Right lobe of liver (tissue), 6 donors: ENCODE measurements around the gene PHLDA1. TPM values are rescaled to one million over a fixed set of nuclear protein-coding genes. Genes with fewer than 3 reads are reported as not detected.

Source experiments
- ATAC-seq, 4 donors: fragments of 200-7000 bp; cut with Tn5 transposase; one replicate each; pipeline ENCODE4 v1.9.1; 2020; ENCODE audit warnings: mild to moderate bottlenecking in 4 of 4, moderate library complexity in 4 of 4
- DNase-seq, 3 donors: peaks; one replicate each; pipeline ENCODE4 v3.0.0-alpha.2; 2020
- H3K27ac ChIP-seq, 3 donors: fragments of 200-600 bp; one replicate each; pipeline ENCODE4 v1.8.0; 2022
- H3K27me3 ChIP-seq, 2 donors: fragments of 200-600 bp; one replicate each; pipeline ENCODE4 v1.8.0; 2022
- H3K36me3 ChIP-seq, 4 donors: fragments of 200-600 bp; sonication (generic) in 1 of 4; one replicate each; pipeline versions ENCODE4 v1.5.1 to v1.8.0; 2017 to 2022; ENCODE audit warnings: control low read depth in 1 of 4
- H3K4me1 ChIP-seq, 4 donors: fragments of 200-600 bp; sonication (generic) in 1 of 4; one replicate each; pipeline versions ENCODE4 v1.5.1 to v1.8.0; 2017 to 2022; ENCODE audit warnings: control low read depth in 1 of 4
- H3K4me3 ChIP-seq, 3 donors: fragments of 200-600 bp; one replicate each; pipeline ENCODE4 v1.8.0; 2022
- H3K9me3 ChIP-seq, 4 donors: fragments of 200-600 bp; sonication (generic) in 1 of 4; one replicate each; pipeline versions ENCODE4 v1.5.1 to v1.8.0; 2017 to 2022; ENCODE audit warnings: control low read depth in 1 of 4
- POLR2A ChIP-seq: fragments of 450-650 bp; IDR thresholded peaks from one replicate; pipeline ENCODE4 v1.6.1; 2017; ENCODE audit warnings: antibody characterized with exemption, mild to moderate bottlenecking
- WGBS: methylation state at CpG from one replicate; pipeline ENCODE4 v1.1.6; 2018; ENCODE audit warnings: low coverage, low lambda C conversion rate; ENCODE audit not compliant: insufficient coverage; ENCODE audit errors: missing lambda C conversion rate; 5-methylcytosine and 5-hydroxymethylcytosine counted together
- intact Hi-C, 2 donors: fragments of 100-400 bp; cut with DNase I; formaldehyde crosslinking; loops; one replicate each; pipeline versions ENCODE4 v1.11.2 to v1.14.1; 2022
- total RNA-seq, 6 experiments: library from RNA; depleted of rRNA in 2 of 6; stranded (reverse); fragments of >200 nt in 2 of 6; fragmentation: NEBNext Ultra II Directional in 3 of 6; extraction: Animal tissue kit (Norgen Biotek cat#: 25700) in 3 of 6; gene quantifications; one replicate each; pipeline versions ENCODE4 v1.1.0 to v1.2.4, GENCODE V29; 2016 to 2023
- TF ChIP-seq, protein P1 (sequence below), 4 donors: fragments of 200-600 bp in 3 of 4; fragments of 450-650 bp in 1 of 4; IDR thresholded peaks; one replicate each; pipeline versions ENCODE4 v1.5.1 to v1.8.0; 2016 to 2022; ENCODE audit warnings: antibody characterized with exemption in 4 of 4, mild to moderate bottlenecking in 2 of 4
- donor health status: DM: no; HTN: yes; CAD: no.
- donor health status: DM: no; HTN: no; CAD: no.
- donor health status: DM: no; HTN: no; CAD: no.
- donor health status: DM: no; HTN: yes; CAD: no.
- donor health status: DM: no; HTN: yes; CAD: no.

The PHLDA1 gene
- total RNA-seq, 6 experiments from 2014 or later: 1.7 to 22.4 (median 14.3) TPM

DNA sequence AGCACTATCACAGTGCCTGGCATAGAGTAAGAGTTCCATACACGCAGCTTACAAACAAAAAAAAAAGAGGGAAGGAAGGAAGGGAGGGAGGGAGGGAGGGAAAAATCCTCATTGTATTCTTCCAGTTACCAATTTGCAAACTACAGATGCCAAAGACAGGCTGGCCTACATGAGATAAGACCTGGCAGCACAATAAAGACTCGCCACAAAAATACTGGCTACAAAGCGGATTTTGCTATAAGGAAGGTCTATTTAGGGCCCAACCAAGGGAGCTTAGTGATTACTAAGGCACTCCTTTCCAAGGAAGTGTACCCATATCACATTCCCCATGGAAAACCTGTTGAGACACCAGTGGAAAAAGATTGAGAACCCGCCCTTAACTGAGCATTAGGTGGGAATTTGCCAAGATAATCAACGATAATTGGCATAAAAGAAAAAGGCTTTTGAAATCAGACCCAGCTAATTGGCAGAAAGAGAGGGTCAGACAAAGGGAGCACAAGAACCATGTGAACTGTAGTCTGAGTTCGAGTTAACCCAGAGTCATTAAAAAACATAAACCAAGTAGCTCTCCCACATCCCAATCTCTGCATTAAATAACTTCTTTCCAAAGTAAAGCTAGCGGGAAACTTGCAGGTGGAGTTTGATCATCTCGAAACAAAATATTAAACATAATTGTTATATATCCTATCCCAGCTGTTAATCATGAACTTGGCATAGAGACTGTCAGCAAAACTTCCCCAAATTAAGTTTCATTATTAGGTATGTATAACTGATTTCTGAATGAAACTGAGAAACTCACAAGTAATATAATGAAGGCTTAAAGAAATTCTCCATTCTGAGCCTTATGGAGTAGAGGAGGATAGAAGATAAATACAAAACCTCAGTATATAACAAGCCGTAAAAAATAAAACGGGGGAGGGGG lies 50.1 kb downstream of the PHLDA1 start:
- TF ChIP-seq, protein P1, sequence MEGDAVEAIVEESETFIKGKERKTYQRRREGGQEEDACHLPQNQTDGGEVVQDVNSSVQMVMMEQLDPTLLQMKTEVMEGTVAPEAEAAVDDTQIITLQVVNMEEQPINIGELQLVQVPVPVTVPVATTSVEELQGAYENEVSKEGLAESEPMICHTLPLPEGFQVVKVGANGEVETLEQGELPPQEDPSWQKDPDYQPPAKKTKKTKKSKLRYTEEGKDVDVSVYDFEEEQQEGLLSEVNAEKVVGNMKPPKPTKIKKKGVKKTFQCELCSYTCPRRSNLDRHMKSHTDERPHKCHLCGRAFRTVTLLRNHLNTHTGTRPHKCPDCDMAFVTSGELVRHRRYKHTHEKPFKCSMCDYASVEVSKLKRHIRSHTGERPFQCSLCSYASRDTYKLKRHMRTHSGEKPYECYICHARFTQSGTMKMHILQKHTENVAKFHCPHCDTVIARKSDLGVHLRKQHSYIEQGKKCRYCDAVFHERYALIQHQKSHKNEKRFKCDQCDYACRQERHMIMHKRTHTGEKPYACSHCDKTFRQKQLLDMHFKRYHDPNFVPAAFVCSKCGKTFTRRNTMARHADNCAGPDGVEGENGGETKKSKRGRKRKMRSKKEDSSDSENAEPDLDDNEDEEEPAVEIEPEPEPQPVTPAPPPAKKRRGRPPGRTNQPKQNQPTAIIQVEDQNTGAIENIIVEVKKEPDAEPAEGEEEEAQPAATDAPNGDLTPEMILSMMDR (IDR thresholded peaks at IDR 0.05): no peak
- TF ChIP-seq POLR2A: no peak
- H3K27ac ChIP-seq: peak overlapping the region in 1 of 3 donors; percentile 5
- no peak for ATAC-seq
- no peaks in the 10 kb centered on the region for H3K36me3 ChIP-seq
- WGBS: 66% methylated on average over 10 of the region's 10 CpGs
- H3K4me3 ChIP-seq: no peak overlapping the region
- DNase-seq: no peak
- no peaks in the 10 kb centered on the region for H3K27me3 ChIP-seq
- H3K4me1 ChIP-seq: peaks cover 0 to 46% (median 14%) of the 10 kb centered on the region in 4 donors
- intact Hi-C loops: no loop called here
- H3K9me3 ChIP-seq: no peaks in the 10 kb centered on the region

DNA sequence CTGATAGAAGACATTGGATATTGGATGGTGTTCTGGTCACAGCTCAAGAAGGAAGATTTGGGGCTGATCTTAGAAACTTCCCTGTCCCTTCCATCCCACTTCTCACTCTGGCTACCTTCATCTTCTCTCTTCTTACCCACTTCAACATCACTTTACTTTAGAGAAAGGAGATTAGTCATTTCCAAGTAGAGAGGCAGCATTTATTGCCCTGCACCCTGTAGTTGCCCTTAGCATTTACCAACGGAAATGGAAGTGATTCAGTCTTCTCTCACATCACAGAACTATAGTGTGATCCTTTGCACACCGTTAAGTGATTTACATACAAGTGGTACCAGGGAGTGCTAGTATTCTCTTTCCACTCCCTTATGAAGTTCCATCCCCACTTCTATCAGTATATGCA lies 52.4 kb downstream of the PHLDA1 start:
- whole genome bisulfite sequencing: 52% methylated on average over 2 of the region's 2 CpGs
- ATAC-seq: no peak
- DNase-seq: no peak
- H3K4me3 ChIP-seq: no peak overlapping the region
- H3K4me1 ChIP-seq: peaks cover 0 to 43% (median 16%) of the 10 kb centered on the region in 4 donors
- TF ChIP-seq POLR2A: no peak
- TF ChIP-seq, protein P1 (IDR thresholded peaks at IDR 0.05): no peak
- no peaks in the 10 kb centered on the region for H3K9me3 ChIP-seq
- intact Hi-C loops: no loop called here
- no peaks in the 10 kb centered on the region for H3K36me3 ChIP-seq
- H3K27me3 ChIP-seq: no peaks in the 10 kb centered on the region
- H3K27ac ChIP-seq: peak overlapping the region; percentile 49 to 83 (median 67)

DNA sequence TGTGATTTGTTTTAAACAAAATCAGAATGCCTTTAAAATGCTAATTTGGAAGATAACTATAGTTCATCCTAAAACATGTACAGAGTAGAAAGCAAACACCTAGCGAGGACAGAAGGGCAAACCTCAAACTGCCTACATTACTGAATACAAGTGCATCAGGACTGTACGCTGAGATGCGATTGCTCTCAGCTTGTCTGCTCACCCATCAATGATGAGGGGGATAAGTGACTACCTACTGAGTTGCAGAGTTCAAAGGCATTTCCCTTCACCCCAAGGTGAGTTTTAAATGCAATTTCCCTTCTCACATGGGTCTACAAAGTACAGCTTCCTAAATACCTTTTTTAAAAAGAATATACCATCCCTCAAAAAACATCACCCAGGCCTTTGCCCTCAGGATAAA lies 52.9 kb downstream of the PHLDA1 start:
- WGBS: 56% methylated on average over 3 of the region's 3 CpGs
- intact Hi-C loops: no loop called here

DNA sequence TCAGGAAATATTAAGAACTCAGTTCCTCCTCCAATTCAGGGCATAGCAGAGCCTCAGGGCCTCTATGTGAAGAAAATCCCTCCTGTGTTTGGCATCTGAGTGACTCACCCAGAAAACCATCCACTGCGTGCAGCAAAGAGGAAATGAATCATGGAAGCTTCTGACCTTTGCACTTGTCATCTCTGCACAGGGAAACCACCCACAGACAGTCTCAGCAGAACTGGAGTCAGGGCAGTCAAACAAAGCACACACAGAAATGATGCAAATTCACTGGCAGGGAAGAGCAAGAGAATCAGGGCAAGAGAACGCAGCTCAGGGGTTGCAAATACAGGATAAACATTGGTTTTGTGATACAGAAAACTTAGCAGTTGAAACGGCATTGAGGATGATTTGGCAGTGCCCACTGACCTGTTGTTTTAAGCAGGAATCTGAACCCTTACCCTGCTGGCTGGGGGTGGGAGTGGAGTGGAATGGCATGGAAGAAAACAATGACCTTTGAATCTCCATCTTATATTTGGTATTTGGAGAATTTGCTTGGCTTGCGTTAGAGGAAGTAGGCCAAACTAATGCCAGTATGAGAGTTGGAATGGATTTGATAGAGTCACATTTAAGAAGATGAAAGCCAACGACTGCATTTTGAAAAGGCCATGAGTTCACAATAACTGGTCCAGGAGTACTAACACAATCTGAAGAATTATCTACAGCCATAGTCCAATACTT lies 53.5 kb downstream of the PHLDA1 start:
- no peaks in the 10 kb centered on the region for H3K36me3 ChIP-seq
- DNase-seq: peak; percentile 65 to 82 (median 71)
- TF ChIP-seq POLR2A: peak; percentile 63
- TF ChIP-seq, protein P1 (IDR thresholded peaks at IDR 0.05): peak in 1 of 4 donors; percentile 27
- 3% methylated on average over 5 of the region's 5 CpGs for WGBS
- H3K4me1 ChIP-seq: peaks cover 0 to 43% (median 16%) of the 10 kb centered on the region in 4 donors
- peak overlapping the region; percentile 58 to 83 (median 67) for H3K27ac ChIP-seq
- intact Hi-C loops: no loop called here
- no peak overlapping the region for H3K4me3 ChIP-seq
- no peaks in the 10 kb centered on the region for H3K27me3 ChIP-seq
- H3K9me3 ChIP-seq: no peaks in the 10 kb centered on the region
- peak; percentile 89 to 96 (median 92) for ATAC-seq

More for the DNA sequence above, 52.9 kb downstream of the PHLDA1 start:
- no peak for DNase-seq
- TF ChIP-seq POLR2A: no peak
- TF ChIP-seq, protein P1 (IDR thresholded peaks at IDR 0.05): no peak
- Histone ChIP-seq H3K4me3 (no peak overlapping the region), H3K4me1 (peaks cover 0 to 43% (median 16%) of the 10 kb centered on the region in 4 donors), H3K27ac (peak overlapping the region; percentile 49 to 83 (median 67)), H3K36me3 (no peaks in the 10 kb centered on the region), H3K27me3 (no peaks in the 10 kb centered on the region), H3K9me3 (no peaks in the 10 kb centered on the region)
- ATAC-seq: peak in 2 of 4 donors; percentile 1
